HG03342 (cell line): Measurements from ENCODE around the gene RARS1.

Experiments used
- ATAC-seq: cut with Tn5 transposase; IDR thresholded peaks from one replicate; pipeline ENCODE4 v1.9.1; 2021; ENCODE audit warnings: mild to moderate bottlenecking, moderate library complexity; ENCODE audit not compliant: unreplicated experiment

The RARS1 gene

GRCh38 chr5:168553377-168554130 is 67.3 kb downstream of the RARS1 start:
- ATAC-seq: no peak

- ATAC-seq: no peak
Measured at GRCh38 chr5:168557389-168557788, 71.1 kb downstream of the RARS1 start.

GRCh38 chr5:168562279-168562678 is 76.0 kb downstream of the RARS1 start:
- no peak for ATAC-seq

GRCh38 chr5:168563959-168564358 is 77.7 kb downstream of the RARS1 start:
- no peak for ATAC-seq

- no peak for ATAC-seq
Measured at GRCh38 chr5:168568738-168569137, 82.5 kb downstream of the RARS1 start.
